HepG2 (cell line): ENCODE measurements around the gene PLEKHM2. TPM values are rescaled to one million over a fixed set of nuclear protein-coding genes. Genes with fewer than 3 reads are reported as not detected.
A peak's percentile ranks its signal among the peaks of the same experiment; 100 is the strongest.

Experiments used
- BCL6 ChIP-seq: IDR thresholded peaks from 2 replicates; pipeline ENCODE4 v1.6.1; 2016; ENCODE audit warnings: missing genetic modification reagents, missing compliant biosample characterization
- HMGA1 ChIP-seq: sonication (generic); formaldehyde crosslinking; conservative IDR thresholded peaks from 2 replicates; pipeline ENCODE4 v1.4.0; 2020; ENCODE audit warnings: missing genetic modification reagents
- HNRNPUL1 ChIP-seq: fragments of 200-400 bp; formaldehyde crosslinking; IDR thresholded peaks from 2 replicates; pipeline ENCODE4 v1.6.1; 2017; ENCODE audit warnings: low read depth, mild to moderate bottlenecking, low read length, moderate library complexity
- MXI1 ChIP-seq: IDR thresholded peaks from 3 replicates; pipeline ENCODE4 v1.6.1; 2012; ENCODE audit warnings: low read depth, low read length, inconsistent platforms, borderline replicate concordance
- NFE2L1 ChIP-seq: sonication (generic); formaldehyde crosslinking; IDR thresholded peaks from 2 replicates; pipeline ENCODE4 v1.4.0; 2020; ENCODE audit warnings: missing genetic modification reagents, mild to moderate bottlenecking, borderline replicate concordance
- PITX1 ChIP-seq: sonication (generic); formaldehyde crosslinking; IDR thresholded peaks from 2 replicates; pipeline ENCODE4 v1.5.1; 2020; ENCODE audit warnings: mild to moderate bottlenecking, missing genetic modification reagents
- RARA ChIP-seq: IDR thresholded peaks from 2 replicates; pipeline ENCODE4 v1.6.1; 2016; ENCODE audit warnings: missing genetic modification reagents, missing compliant biosample characterization
- REXO4 ChIP-seq: sonication (generic); formaldehyde crosslinking; IDR thresholded peaks from 2 replicates; pipeline ENCODE4 v1.8.0; 2022; ENCODE audit warnings: missing genetic modification reagents, mild to moderate bottlenecking, borderline replicate concordance
- SIN3B ChIP-seq: fragments of 150-350 bp; IDR thresholded peaks from 2 replicates; pipeline ENCODE4 v1.6.1; 2014; ENCODE audit warnings: low read length
- SNAPC2 ChIP-seq: sonication (generic); formaldehyde crosslinking; IDR thresholded peaks from 2 replicates; pipeline ENCODE4 v1.8.1; 2022; ENCODE audit warnings: mild to moderate bottlenecking, missing genetic modification reagents
- SRF ChIP-seq: IDR thresholded peaks from 2 replicates; pipeline ENCODE4 v1.6.1; 2011; ENCODE audit warnings: mild to moderate bottlenecking, low read depth, low read length, moderate library complexity
- SRSF1 ChIP-seq: fragments of 200-400 bp; formaldehyde crosslinking; optimal IDR thresholded peaks from 2 replicates; pipeline ENCODE3; 2017; ENCODE audit warnings: mild to moderate bottlenecking, low read depth, low read length, moderate library complexity
- ZNF18 ChIP-seq: sonication (generic); formaldehyde crosslinking; IDR thresholded peaks from 2 replicates; pipeline ENCODE4 v1.8.0; 2022; ENCODE audit warnings: mild to moderate bottlenecking, missing genetic modification reagents; ENCODE audit not compliant: insufficient replicate concordance
- ZNF225 ChIP-seq: sonication (generic); formaldehyde crosslinking; IDR thresholded peaks from 2 replicates; pipeline ENCODE4 v1.4.0; 2020; ENCODE audit warnings: mild to moderate bottlenecking, missing genetic modification reagents
- ZNF264 ChIP-seq: sonication (generic); formaldehyde crosslinking; IDR thresholded peaks from 2 replicates; pipeline ENCODE4 v1.4.0; 2020; ENCODE audit warnings: missing genetic modification reagents
- ZNF644 ChIP-seq: IDR thresholded peaks from 2 replicates; pipeline ENCODE4 v1.6.1; 2016; ENCODE audit warnings: low read depth
- ZNF761 ChIP-seq: sonication (generic); formaldehyde crosslinking; conservative IDR thresholded peaks from 2 replicates; pipeline ENCODE4 v1.4.0; 2020; ENCODE audit warnings: mild to moderate bottlenecking, missing genetic modification reagents
- ZNF891 ChIP-seq: sonication (generic); formaldehyde crosslinking; IDR thresholded peaks from 2 replicates; pipeline ENCODE4 v1.5.0; 2020; ENCODE audit warnings: mild to moderate bottlenecking, missing genetic modification reagents
- polyA plus RNA-seq, 8 experiments: library from polyadenylated mRNA; depleted of rRNA in 3 of 8; stranded (reverse) in 7 of 8; unstranded in 1 of 8; fragments of >200 nt; fragmentation: Illumina TruSeq in 4 of 8; extraction: Trizol in 4 of 8; gene quantifications; 2 replicates each; pipeline versions ENCODE4 v1.2.1 to v1.2.3, GENCODE V29; 2011 to 2016; ENCODE audit warnings: low read depth in 4 of 8, missing spikeins in 1 of 8, mixed read lengths in 1 of 8; ENCODE audit not compliant: insufficient read depth in 1 of 8
- total RNA-seq, 5 experiments: library from RNA; depleted of rRNA; stranded (reverse); fragments of >200 nt; fragmentation: Illumina TruSeq; extraction: Trizol; gene quantifications; 2 replicates each; pipeline ENCODE4 v1.2.3, GENCODE V29; 2016; ENCODE audit warnings: low read depth in 1 of 5
- TF ChIP-seq, protein P1 (sequence below): IDR thresholded peaks from 2 replicates; pipeline ENCODE4 v1.6.1; 2016; ENCODE audit warnings: mild to moderate bottlenecking
- TF ChIP-seq, protein P2 (sequence below): IDR thresholded peaks from 2 replicates; pipeline ENCODE4 v1.6.1; 2016; ENCODE audit warnings: missing genetic modification reagents, missing compliant biosample characterization
- TF ChIP-seq, protein P3 (sequence below): sonication (generic); formaldehyde crosslinking; IDR thresholded peaks from 2 replicates; pipeline ENCODE4 v1.8.1; 2023; ENCODE audit warnings: mild to moderate bottlenecking, missing genetic modification reagents, borderline replicate concordance
- TF ChIP-seq, protein P4 (sequence below): sonication (generic); formaldehyde crosslinking; conservative IDR thresholded peaks from 2 replicates; pipeline ENCODE4 v1.8.1; 2023; ENCODE audit warnings: missing genetic modification reagents
- TF ChIP-seq, protein P5 (sequence below): fragments of 450-650 bp; IDR thresholded peaks from 2 replicates; pipeline ENCODE4 v1.6.1; 2017; ENCODE audit warnings: mild to moderate bottlenecking

PLEKHM2 gene
- total and polyA plus RNA-seq, 2 of the 13 experiments (the other 11 are each of a cell fraction or from before 2014, with no cell fraction given): 16.5 to 27.3 TPM

GRCh38 chr1:15740924-15741850 is 57.1 kb downstream of the PLEKHM2 start (continued):
- TF ChIP-seq, protein P1, sequence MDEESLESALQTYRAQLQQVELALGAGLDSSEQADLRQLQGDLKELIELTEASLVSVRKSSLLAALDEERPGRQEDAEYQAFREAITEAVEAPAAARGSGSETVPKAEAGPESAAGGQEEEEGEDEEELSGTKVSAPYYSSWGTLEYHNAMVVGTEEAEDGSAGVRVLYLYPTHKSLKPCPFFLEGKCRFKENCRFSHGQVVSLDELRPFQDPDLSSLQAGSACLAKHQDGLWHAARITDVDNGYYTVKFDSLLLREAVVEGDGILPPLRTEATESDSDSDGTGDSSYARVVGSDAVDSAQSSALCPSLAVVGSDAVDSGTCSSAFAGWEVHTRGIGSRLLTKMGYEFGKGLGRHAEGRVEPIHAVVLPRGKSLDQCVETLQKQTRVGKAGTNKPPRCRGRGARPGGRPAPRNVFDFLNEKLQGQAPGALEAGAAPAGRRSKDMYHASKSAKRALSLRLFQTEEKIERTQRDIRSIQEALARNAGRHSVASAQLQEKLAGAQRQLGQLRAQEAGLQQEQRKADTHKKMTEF (CRISPR knock-in tag): no peak
- no peak for TF ChIP-seq SRF
- TF ChIP-seq HNRNPUL1: no peak
- TF ChIP-seq ZNF644 (CRISPR knock-in tag): no peak
- TF ChIP-seq ZNF264 (CRISPR knock-in tag): no peak
- no peak for TF ChIP-seq ZNF18 (CRISPR knock-in tag)
- TF ChIP-seq HMGA1 (CRISPR knock-in tag): no peak
- TF ChIP-seq REXO4 (CRISPR knock-in tag): no peak
- no peak for TF ChIP-seq SIN3B
- TF ChIP-seq, protein P2, sequence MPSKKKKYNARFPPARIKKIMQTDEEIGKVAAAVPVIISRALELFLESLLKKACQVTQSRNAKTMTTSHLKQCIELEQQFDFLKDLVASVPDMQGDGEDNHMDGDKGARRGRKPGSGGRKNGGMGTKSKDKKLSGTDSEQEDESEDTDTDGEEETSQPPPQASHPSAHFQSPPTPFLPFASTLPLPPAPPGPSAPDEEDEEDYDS (CRISPR knock-in tag): no peak
- no peak for TF ChIP-seq MXI1
- peak; percentile 38; the same call in 1 of the 2 replicates for TF ChIP-seq BCL6 (CRISPR knock-in tag)
- TF ChIP-seq NFE2L1: no peak
- TF ChIP-seq SRSF1: no peak
- TF ChIP-seq PITX1: no peak
- no peak for TF ChIP-seq RARA (CRISPR knock-in tag)
- 0 out of 2 replicates have a peak, but pooled peaks have one; percentile 33 for TF ChIP-seq ZNF891 (CRISPR knock-in tag)
- TF ChIP-seq, protein P3, sequence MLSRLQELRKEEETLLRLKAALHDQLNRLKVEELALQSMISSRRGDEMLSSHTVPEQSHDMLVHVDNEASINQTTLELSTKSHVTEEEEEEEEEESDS (CRISPR knock-in tag): no peak
- no peak for TF ChIP-seq ZNF225 (CRISPR knock-in tag)
- no peak for TF ChIP-seq ZNF761 (CRISPR knock-in tag)
- TF ChIP-seq, protein P4, sequence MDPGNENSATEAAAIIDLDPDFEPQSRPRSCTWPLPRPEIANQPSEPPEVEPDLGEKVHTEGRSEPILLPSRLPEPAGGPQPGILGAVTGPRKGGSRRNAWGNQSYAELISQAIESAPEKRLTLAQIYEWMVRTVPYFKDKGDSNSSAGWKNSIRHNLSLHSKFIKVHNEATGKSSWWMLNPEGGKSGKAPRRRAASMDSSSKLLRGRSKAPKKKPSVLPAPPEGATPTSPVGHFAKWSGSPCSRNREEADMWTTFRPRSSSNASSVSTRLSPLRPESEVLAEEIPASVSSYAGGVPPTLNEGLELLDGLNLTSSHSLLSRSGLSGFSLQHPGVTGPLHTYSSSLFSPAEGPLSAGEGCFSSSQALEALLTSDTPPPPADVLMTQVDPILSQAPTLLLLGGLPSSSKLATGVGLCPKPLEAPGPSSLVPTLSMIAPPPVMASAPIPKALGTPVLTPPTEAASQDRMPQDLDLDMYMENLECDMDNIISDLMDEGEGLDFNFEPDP (CRISPR knock-in tag): no peak
- TF ChIP-seq, protein P5, sequence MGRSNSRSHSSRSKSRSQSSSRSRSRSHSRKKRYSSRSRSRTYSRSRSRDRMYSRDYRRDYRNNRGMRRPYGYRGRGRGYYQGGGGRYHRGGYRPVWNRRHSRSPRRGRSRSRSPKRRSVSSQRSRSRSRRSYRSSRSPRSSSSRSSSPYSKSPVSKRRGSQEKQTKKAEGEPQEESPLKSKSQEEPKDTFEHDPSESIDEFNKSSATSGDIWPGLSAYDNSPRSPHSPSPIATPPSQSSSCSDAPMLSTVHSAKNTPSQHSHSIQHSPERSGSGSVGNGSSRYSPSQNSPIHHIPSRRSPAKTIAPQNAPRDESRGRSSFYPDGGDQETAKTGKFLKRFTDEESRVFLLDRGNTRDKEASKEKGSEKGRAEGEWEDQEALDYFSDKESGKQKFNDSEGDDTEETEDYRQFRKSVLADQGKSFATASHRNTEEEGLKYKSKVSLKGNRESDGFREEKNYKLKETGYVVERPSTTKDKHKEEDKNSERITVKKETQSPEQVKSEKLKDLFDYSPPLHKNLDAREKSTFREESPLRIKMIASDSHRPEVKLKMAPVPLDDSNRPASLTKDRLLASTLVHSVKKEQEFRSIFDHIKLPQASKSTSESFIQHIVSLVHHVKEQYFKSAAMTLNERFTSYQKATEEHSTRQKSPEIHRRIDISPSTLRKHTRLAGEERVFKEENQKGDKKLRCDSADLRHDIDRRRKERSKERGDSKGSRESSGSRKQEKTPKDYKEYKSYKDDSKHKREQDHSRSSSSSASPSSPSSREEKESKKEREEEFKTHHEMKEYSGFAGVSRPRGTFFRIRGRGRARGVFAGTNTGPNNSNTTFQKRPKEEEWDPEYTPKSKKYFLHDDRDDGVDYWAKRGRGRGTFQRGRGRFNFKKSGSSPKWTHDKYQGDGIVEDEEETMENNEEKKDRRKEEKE: no peak
- TF ChIP-seq SNAPC2 (CRISPR knock-in tag): no peak
